Measurements from ENCODE around the gene ZC3H13. TPM values are rescaled to one million over a fixed set of nuclear protein-coding genes. Genes with fewer than 3 reads are reported as not detected.

Gene ZC3H13
- 11.5 to 21.1 TPM (median 13.6 TPM) in 5 replicates for total RNA-seq (2022; extraction: Qiagen RNA extraction)

DNA sequence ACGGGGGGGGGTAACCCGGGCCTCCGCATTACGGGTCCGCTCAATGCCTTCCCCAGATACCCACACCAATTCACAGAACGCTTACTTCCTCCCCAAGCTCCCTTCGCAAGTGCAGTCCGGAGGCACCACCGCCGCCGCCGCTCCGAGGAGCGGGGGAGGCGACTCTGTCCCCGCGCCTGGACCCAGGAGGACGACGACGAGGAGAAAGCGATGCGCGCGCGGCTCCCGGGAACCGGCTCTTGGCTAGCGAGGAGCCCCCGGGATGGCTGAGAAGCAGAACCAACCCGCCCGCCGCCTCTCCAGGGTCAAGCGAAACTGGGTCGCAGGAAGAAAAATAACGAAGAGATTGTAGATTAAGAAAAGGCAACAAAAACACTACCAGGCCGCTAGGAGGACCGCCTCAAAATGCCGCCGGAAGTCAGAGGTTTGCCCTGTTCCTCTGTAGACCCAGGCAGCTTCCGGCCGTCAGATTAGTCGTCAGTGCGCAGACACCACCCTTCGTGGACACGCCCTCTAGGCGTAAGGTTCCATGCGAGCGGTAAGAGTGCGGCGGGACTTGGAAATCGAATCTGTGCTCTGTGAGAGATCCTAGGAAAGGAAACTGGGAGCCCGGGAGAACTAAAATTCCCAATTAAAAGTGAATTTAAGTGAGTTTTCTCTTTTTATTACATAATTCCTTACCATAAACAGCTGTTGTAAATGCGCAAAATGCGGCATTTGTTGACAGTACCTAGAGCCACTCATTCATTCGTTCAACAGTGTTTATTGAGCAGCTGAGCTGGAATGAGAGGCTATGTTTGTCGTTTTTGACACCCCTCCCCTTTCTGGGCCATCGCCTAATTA is at the start of gene ZC3H13:
Gene ZC3H13 (minus strand): TSS at position 428 of the 843 bp plus-strand sequence. CDS start 7,239 bp downstream, outside the sequence.

Other genes with a start within 250 kb of the ZC3H13 start
- gene SIAH3, start 201.0 kb downstream of the ZC3H13 start, total RNA-seq (2022; extraction: Qiagen RNA extraction) = not detected in 5 replicates
- not detected in 5 replicates for gene CPB2, start 52.3 kb upstream of the ZC3H13 start, total RNA-seq (2022; extraction: Qiagen RNA extraction)
- 0.10 to 0.25 TPM (median 0.24 TPM) in 5 replicates for gene LCP1, start 129.4 kb upstream of the ZC3H13 start, total RNA-seq (2022; extraction: Qiagen RNA extraction)
- 0.08 TPM in 1 of 5 replicates, not detected in the others for gene LRRC63, start 159.2 kb upstream of the ZC3H13 start, total RNA-seq (2022; extraction: Qiagen RNA extraction)